NB4 (cell line): Measurements from ENCODE around the gene NDC1.

Source experiments
- POLR2A ChIP-seq: IDR thresholded peaks from 2 replicates; pipeline ENCODE4 v1.6.1; 2011; ENCODE audit warnings: mild to moderate bottlenecking; ENCODE audit not compliant: insufficient read length; ENCODE audit errors: extremely low read depth
- TF ChIP-seq, protein P1 (sequence below): IDR thresholded peaks from one replicate; pipeline ENCODE4 v1.5.1; 2012; ENCODE audit warnings: low read depth, low read length
- TF ChIP-seq, protein P2 (sequence below): IDR thresholded peaks from 2 replicates; pipeline ENCODE4 v1.6.1; 2011; ENCODE audit warnings: low read depth, low read length

DNA sequence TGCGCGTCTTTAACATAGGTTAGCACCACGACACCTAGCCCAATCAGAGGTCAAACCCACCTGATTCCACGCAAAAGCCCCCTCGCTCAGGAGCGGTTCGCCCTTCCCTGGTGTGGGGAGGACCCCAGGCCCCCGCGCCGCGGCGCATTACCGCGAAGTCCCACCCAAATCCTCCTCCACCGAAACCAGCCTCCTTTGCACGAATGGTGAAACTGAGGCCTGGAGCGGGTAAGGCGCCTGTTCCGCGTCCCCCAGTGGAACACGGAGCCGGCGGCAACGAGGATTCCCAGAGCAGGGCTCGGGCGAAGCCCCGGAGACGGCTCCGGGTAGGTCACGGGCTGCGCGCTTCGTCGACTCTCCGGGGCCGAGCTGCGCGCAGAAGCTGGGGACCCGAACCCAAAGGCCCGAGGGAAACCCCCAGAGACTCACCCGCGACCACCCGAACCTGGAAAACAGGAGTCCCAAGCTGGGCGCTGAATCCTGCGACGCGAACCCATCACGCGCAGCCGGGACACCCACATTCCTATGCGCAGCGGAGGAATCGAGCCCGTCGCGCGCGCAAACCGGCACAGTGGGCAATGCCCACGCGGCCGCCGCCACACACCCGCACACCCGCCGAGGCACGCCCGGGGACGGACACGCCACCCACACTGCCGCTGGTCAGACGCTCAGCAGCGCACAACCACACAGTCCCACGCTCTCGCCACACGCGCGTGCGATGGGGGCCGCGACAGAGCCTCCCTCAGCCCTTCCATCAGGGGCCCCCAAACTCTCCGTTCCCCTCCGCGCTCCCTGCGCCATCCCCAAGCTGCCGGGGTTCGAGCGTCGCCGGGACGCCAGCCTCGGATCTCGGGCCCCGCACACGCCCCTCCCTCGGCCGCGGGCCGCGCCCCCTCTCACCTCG lies 99.6 kb downstream of the NDC1 start:
- TF ChIP-seq, protein P1, sequence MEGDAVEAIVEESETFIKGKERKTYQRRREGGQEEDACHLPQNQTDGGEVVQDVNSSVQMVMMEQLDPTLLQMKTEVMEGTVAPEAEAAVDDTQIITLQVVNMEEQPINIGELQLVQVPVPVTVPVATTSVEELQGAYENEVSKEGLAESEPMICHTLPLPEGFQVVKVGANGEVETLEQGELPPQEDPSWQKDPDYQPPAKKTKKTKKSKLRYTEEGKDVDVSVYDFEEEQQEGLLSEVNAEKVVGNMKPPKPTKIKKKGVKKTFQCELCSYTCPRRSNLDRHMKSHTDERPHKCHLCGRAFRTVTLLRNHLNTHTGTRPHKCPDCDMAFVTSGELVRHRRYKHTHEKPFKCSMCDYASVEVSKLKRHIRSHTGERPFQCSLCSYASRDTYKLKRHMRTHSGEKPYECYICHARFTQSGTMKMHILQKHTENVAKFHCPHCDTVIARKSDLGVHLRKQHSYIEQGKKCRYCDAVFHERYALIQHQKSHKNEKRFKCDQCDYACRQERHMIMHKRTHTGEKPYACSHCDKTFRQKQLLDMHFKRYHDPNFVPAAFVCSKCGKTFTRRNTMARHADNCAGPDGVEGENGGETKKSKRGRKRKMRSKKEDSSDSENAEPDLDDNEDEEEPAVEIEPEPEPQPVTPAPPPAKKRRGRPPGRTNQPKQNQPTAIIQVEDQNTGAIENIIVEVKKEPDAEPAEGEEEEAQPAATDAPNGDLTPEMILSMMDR: no peak
- TF ChIP-seq, protein P2, sequence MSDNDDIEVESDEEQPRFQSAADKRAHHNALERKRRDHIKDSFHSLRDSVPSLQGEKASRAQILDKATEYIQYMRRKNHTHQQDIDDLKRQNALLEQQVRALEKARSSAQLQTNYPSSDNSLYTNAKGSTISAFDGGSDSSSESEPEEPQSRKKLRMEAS: no peak
- TF ChIP-seq POLR2A: no peak
